Cardiac fibroblast (primary cell): ENCODE measurements around the gene IMMP2L.

Source experiments
- DNase-seq, 2 donors: peaks; one replicate each; pipeline versions ENCODE4 v3.0.0 to v3.0.0-alpha.2; 2010; ENCODE audit warnings: low read depth in 2 of 2
- H3K4me3 ChIP-seq, 2 donors: replicated peaks in 1 of 2; 1 replicate in 1 of 2; 2 replicates in 1 of 2; pipeline ENCODE4 v1.5.1; 2011; ENCODE audit warnings: low read depth in 2 of 2, low read length in 2 of 2, mild to moderate bottlenecking in 2 of 2, moderate library complexity in 1 of 2
- CTCF ChIP-seq: IDR thresholded peaks from one replicate; pipeline ENCODE4 v1.5.1; 2011; ENCODE audit warnings: low read depth, mild to moderate bottlenecking, low read length, inconsistent platforms

IMMP2L gene

DNA sequence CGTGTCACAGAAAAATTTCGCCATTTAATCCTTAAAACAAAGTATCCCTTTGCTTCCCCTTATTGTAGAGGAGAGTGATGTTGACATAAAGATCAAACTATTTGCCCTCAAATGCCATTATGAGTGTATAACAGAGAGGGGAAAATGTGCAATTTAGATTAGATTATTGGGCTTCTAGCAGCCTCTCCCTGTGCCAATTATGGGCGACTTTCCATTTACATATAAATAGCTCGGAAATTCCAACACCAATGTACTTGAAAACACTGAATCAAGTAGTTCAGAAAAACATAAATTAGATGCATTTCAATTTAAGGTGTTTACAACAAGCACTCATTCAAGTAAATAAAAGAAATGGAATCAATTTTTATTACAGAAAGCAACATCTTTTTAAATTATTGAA lies 535.9 kb downstream of the IMMP2L start:
- no peak for DNase-seq
- TF ChIP-seq CTCF: no peak
- no peak overlapping the region for H3K4me3 ChIP-seq

DNA sequence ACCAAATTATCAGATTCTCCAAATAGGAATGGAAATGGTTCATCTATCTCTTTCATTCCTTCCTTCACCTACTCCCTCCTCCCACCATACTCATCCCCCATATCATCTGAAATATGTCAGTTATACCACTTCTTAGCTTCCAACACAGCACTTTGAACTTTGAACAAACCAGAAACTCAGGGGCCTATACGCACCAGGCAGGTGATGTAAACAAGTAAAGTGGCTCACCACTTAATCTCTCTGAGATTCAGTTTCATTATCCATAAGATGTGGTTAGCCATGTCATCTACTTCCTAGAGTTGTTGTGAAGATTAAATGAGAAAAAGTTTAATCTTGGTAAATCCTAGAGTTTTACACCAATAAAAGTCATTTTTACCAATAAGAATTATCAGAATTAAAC lies 537.3 kb downstream of the IMMP2L start:
- DNase-seq: no peak
- H3K4me3 ChIP-seq: no peak overlapping the region
- no peak for TF ChIP-seq CTCF

DNA sequence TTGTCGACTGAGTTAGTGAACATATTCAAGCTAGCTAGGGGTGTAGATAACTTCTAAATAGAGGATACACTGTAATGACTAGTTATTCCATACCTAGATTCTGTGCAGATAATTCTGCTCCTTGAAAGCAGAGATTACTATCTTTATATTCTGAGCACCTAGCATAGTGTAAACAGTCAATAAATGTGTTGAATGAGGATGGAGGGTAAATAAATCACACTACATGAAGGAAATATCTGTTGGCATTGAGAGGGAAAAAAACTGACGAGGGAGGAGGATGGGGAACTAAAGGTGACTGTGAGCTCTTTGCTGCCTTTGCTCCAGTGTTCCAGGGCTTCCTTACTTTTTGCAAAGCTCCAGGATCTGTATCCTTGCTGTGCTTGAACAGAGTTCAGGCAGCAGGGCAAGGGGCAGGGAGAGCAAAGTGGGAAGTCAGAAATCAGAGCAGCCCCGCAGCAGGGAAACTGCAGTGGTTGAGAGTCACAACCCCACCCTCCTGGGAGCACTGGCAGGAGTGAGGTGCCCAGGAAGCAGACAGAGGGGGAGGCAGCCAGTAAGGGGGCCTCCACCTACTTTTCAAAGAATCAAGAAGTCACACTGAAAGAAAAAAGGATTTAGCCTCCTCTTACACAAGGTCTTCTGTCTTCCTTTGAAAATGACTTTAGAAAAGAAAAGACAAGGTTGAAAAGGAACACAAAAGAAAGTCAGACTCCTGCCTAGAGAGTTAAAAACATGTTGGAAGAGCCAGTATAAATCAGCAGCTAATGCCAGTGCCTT lies 543.1 kb downstream of the IMMP2L start:
- H3K4me3 ChIP-seq: no peak overlapping the region
- DNase-seq: no peak
- no peak for TF ChIP-seq CTCF

GRCh38 chr7:111018447-111018846 lies 543.8 kb downstream of the IMMP2L start:
- no peak for TF ChIP-seq CTCF
- DNase-seq: no peak
- H3K4me3 ChIP-seq: no peak overlapping the region

DNA sequence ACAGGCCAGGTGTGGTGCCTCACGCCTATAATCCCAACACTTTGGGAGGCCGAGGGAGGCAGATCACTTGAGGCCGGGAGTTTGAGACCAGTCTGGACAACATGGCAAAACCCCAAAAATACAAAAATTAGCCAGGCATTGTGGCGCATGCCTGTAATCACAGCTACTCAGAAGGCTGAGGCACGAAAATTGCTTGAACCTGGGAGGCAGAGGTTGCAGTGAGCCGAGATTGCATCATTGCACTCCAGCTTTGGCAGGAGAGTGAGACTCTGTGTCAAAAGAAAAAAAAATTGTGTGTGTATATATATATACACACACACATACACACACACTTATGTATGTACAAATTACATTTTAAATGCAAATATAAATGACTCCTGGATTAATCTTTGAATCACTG lies 548.2 kb downstream of the IMMP2L start:
- no peak for TF ChIP-seq CTCF
- peak; percentile 6 to 17 for DNase-seq
- no peak overlapping the region for H3K4me3 ChIP-seq

- DNase-seq: no peak
- TF ChIP-seq CTCF: no peak
Measured at GRCh38 chr7:111012799-111013675, 549.3 kb downstream of the IMMP2L start.

More at GRCh38 chr7:111012799-111013675, 549.3 kb downstream of the IMMP2L start:
- no peak overlapping the region for H3K4me3 ChIP-seq
